Activated CD4-positive, alpha-beta T cell treated with anti-CD3 and anti-CD28 coated beads for 24 hours (primary cell): ENCODE measurements around the gene KLRG1.

ENCODE experiments used
- DNase-seq, 2 donors: peaks; one replicate each; pipeline ENCODE4 v3.0.0-alpha.2; 2020; ENCODE audit warnings: low read depth in 2 of 2

Gene KLRG1

DNA sequence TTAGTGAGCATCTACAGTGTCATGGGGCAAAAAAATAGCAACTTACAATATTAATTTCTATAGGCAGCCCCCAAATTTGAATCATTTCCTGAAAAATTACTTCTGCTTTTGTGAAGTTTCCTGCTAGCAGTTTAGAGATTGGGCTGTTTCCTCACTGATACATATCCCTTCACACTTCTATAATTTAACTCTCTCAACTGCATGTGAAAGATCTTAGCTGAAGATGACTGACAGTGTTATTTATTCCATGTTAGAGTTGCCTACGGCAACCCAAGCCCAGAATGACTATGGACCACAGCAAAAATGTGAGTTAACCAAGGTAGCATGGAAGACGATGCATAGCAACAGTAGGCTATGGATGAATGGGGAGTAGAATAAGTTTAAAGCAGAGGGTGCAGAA is at the start of gene KLRG1:
KLRG1 (plus strand) TSS at position 134 of the 400 bp plus-strand sequence; CDS start at position 224, 90 bp downstream.
- no peak for DNase-seq

DNA sequence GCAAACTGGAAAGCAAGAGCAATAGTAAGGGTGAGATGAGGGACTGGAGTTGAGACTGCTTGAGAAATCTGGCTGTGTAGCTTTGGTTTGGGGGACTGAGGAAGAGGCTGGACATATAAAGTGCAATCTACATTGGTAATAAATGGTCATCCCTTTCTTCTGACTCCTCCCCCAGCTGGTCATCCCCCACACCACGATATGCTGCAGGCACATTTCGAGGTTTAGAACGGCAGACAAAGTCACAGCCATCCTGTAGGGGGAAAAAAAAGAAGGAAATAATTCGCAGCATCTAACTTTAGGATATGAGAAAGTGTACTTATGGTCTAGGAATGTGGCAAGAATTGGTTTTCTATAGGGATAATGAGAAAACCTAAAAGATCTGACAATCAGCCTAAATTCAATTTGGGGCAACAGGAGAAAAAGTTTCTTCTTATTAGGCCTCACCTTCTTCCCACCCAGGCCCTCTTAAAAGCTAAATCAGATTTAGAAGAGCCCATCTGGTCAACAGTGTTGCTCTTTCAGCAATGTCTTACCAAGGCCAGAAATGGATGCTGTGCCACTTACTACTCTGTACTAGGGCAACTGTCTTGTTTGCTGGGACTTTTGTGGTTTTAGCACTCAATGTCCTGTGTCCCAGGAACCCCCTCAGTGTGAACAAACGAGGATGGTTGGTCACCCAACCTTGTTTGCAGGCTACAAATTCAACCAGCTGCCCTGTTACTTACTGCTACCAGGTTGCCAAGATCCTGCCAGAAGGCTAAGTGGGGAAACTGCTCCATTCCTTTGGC is 47.5 kb upstream of the KLRG1 start:
- no peak for DNase-seq

DNA sequence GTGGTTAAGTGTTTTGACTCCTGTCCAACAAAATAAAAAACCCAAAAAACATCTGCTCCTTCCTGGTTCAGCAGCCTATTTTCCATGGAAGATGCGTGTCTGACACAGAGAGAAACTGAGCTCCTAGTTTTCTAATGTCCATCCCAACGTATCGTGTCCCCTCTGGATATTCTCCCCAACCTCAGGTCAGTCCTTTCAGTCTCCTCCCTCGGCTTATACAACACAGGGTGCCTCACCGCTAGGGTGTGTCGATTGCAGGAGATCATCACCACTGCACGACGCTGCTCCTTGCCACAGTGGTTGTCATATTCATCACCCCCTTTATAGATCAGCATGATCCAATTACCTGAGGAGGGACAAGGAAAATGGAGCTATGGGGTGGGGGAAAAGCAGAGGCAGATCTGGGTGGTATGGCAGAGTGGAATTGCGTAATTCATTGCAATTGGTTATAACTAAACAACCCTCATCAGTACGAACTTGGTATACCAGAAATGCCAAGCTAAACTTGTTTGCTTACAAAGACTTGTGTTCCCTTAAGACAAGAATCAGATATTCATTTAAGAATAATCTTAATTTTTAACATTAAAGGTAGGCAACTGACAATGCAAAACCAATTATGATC is 45.7 kb upstream of the KLRG1 start:
- no peak for DNase-seq

DNA sequence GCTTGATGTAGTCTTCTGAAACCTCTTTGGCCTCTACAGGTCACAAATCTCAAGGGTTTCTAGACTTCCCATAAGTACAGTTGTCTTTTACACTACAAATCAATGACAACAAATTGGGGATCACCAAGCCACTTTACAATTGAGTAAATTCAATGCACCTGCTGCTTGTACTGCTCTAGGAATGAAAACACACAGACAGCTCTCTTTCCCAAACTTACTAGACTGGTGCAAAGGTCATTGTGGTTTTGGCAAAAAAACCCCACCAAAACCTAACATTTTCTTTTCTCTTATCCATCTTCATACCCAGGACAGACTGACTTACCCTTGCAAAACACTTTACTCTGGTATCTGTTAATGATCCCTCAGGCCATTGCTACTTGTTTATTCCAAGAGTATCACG is 42.6 kb upstream of the KLRG1 start:
- no peak for DNase-seq

DNA sequence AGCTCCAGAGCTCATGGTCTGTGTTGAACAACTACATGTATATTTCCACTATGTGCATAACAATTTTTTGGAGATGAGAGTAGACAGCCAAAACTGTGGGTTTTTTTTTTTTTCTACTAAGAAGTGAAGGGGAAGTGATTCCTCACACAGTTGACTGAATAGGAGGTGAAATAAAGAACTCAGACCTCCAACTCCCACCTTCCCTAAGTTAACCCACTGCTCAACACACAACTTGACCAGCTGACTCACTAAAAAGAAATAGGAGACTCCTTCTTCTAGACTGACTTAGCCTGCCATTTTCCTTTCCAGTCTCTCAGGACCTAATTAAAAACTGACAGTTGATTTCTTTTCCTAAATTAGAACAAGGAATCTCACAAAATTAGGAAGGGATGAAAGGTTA is 41.6 kb upstream of the KLRG1 start:
- no peak for DNase-seq

DNA sequence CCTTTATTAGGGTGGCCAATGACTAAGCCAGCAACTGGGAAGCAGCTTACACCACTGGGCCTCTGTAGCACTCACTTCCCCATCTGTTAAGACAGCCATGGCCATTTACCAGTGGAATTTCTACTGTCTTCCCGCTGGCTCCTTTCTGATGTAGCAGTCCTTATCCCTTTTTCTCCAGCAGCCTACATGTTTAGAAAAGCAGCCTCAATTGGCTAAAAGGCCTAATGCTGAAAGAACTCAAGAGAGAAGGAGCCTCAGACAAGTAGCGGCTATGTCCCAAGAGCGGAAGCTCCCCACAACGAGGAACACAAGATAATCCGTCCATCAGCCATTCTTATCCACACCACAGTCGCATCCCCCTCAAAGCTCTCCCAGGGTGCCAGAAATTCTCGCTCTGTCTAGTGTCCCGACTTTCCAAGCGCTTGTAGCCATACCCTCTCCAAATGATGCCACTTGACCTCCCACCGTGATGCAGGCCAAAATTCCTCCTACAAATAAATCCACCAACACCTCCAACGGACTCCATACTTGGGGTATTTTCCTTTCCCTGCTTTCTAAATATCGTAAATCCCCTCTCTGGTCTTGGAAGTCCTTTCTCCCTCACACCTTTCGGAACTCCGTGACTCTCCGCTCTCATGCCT is 40.5 kb upstream of the KLRG1 start:
- no peak for DNase-seq

DNA sequence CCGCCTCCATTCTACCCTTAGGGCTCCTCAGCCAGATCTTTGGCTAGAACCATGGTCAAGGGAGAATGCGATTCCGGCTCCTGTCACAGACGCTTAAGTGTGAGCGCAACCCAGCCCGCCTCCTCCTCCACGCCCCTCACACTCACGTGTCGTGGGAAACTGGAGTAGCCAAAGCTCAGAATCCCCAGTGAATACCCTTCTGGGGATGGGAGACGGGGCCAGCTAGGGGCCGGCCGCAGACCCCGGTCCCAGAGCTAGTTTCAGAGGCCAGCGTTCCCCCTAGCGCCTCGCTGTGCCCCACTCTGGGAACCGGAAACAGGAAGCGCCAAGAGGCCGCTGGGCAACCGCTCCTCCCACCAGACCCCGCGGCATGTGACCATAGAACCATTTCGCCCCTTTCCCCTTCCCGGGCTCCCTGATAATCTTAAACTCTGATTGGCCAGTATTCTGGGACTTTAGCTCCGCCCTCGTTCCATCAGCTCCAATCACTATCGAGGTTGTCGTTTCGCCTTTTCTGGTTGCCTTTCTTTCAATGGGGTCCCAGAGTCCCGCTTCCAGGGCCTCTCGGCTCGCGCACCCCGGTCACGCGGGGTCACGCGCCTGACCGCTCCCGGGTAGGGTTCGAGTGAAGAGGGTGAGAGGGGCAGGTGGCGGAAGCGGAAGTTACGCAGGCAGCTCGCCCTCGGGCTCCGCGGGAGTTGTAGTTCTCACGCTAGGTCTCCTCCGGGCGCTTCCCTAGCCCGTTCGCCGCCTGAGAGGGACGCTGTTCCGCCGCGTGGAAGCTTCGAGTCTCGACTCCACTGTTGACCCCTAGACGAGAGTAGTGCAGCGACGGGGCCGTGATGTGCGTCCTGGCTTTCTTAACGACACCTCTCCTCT is 39.8 kb upstream of the KLRG1 start, which contains the start of gene M6PR:
M6PR (minus strand) TSS at position 304 of the 879 bp plus-strand sequence. CDS start 3,241 bp downstream, outside the sequence.
- DNase-seq, result peak; percentile 79 to 84

DNA sequence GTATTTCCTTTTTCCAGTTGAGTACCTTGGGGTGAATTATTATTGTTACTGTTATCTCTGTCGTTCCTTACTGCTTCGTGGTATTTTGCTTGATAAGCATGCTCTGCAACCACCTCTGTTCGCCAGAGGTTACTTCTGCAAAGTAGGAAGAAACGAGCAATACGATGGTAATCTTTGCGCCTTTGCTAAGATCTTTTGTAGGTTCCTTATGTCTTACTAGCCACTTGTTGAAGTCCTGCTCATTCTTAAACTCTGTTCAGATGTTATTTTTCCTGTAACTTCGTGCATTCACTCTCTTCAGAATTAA is 39.2 kb upstream of the KLRG1 start:
- no peak for DNase-seq

DNA sequence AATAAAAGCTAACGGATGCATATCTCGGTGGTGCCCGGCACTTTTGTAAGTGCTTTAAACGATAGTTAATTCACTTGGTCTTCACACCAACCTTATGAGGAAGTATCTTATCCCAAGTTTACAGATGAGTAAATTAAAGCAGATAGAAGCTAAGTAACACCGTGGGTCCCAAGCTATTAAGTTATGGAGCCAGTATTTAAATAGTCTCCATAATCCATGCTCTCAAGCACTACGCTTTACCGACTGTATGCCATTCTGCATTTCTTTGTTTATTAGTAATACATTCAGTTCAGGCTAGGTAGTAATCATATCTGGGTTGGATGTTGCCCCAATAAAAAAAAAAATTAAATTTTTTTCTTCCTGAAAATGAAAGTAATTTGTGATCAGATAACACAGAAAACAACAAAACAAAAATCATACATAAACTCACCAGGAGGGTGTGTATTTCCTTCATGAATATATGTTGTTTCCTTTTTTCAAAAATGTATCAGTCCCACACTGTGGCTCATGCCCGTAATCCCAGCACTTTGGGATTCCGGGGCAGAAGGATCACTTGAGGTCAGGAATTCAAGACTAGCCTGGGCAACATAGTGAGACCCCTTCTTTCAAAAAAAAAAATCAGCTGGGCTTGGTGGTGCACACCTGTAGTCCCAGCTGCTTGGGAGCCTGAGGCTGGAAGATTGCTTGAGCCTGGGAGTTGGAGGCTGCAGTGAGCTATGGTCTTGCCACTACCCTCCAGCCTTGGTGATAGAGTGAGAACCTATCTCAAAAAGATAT is 38.5 kb upstream of the KLRG1 start:
- DNase-seq, result no peak

DNA sequence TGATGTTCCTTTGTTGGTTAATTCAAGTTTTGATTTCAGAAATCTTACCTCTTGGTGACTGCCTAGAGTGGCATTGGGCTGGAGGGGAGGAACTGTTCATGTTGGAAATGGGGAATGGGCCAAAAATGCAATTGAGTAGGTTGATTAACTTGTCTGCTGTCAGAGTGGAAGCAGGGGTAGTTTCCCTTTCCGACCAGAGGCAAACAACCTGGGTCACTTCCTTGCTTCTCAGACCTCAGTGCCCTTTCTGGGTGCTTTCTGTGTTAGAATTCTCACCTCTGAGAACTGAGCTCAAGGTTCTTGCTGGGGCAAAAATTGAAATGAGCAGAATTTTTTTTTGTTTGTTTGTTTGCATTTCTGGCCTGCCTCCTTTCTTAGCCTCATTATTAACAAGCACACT is 37.6 kb upstream of the KLRG1 start:
- no peak for DNase-seq

DNA sequence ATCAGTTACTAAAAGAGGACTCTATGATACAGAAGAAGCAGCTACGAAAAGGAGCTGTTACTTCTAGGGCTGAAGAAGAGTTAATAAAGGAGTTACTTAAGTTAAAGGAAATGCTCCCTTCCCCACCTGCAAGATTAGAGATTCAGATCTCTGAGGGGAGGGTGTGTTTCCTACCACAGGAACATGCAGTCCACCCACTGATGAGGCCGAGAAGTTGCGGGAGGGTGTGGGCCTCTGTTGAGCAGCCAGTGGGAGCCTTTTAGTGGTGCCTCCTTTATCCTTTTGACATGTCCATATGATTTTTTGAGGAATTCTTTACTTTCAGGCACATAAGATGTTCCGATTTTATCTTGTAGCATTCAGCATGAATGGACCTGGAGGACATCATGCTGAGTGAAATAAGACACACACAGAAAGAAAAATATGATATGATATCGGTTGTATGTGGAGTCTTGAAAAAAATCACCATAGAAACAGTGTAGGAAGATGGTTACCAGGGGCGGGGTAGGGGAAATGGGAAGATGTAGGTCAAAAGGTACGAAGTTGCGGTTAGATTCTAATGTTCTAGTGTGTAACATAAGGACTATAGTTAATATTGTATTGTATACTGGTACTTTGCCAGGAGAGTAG is 35.5 kb upstream of the KLRG1 start:
- peak in 1 of 2 donors; percentile 20 for DNase-seq

DNA sequence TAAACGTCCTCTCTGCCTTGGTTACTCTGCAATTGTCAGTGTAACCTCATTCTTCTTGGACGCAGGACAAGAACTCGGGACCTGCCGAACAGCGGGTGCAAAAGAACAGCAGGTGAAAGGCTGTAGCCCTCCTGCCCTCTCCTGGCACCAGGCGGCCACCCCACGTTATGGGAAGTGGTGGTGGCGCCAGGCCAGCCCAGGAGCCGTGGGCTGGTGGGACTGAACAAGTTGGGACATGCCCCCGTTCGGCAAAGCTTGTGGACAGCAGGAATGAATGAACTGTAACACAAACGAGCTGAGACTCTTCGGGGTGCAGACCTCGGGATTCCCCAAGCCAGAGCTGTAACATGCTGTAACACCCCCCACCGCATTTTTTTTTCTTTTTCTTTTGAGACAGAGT is 33.3 kb upstream of the KLRG1 start:
- no peak for DNase-seq

DNA sequence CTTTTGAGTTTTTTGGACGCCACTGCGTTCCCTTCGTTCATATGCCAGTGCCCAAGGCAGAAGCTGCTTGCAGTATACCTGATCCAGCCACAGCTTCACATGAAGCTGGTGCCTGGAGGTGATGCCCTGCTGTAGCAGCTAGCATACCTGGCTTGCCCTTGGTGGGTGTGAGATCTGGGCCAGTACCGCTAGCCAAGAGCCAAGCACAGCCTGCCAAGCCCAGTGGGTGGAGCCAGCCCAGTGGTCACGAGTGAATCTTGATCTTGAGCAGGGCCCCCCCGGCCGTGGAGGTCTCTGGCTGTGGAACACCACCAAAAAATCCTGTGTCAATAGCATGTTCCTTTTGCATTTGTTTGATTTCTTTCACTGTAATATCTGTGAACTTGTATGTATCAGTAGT is 32.6 kb upstream of the KLRG1 start:
- DNase-seq, result no peak

DNA sequence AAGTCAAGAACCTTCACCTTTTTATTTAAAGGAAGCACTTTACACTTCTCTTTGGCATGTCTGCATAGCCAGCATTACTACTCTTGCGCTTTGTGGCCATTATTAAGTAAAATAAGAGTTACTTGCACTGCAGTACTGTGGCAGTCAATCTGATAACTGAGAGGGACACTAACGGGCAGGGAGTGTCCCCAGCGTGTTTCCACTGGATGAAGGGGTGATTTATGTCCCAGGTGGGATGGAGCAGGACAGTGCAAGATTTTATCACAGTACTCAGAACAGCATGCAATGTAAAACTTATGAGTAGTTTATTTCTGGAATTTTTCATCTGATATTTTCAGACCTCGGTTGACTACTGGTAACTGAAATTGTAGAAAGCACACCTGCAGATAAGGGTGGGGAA is 31.8 kb upstream of the KLRG1 start:
- DNase-seq, result no peak

DNA sequence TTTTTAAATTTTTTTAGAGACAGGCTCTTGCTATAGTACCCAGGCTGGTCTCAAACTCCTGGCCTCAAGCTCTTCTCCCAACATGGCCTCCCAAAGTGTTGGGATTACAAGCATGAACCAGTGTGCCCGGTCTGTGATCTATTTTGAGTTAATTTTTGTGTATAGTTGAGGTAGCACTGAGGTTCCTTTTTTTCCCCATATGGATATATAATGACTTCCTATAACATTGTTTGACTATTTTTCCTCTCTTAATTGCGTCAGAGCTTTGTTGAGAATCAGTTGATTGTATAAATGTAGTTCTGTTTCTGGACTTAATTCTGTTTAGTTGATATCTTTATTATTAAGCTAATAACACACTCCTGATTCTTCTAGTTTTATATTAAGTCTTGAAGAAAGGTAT is 31.3 kb upstream of the KLRG1 start:
- DNase-seq, result no peak

DNA sequence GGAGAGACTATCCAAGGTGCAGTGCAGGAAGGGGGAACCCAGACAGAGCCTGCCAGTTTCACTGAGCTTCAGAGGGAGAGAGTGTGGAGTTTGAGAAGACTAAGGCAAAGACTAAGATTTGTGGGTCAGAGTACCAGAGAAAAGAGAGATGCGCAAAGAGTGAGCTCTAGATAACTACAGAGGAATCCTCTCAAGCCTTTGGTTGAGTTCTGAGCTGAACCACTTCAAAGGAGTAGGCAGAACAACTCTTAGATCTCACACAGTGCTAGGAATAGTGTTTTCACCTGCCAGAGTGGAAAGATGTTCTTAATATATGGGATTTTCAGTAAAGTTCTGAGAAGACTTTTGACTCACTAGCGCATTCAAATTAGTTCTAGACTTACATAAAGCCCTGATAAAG is 29.2 kb upstream of the KLRG1 start:
- no peak for DNase-seq

DNA sequence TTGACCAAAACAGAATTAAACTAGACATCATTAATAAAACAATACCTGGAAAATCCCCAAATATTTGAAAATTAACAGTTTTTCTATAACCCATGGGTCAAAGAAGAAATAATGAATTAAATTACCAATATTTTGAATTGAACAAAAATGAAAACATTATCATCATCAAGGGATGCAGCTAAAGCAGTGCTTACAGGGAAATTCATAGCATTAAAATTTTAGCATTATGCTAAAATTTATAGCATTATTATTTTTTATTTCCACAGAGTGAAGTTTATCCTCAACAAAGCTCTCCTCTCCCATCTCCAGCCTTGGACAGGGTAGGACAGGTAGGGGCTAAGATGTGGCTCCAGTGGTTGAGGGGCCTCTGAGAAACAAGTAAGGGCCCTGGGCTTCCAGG is 20.6 kb upstream of the KLRG1 start:
- DNase-seq, result no peak

DNA sequence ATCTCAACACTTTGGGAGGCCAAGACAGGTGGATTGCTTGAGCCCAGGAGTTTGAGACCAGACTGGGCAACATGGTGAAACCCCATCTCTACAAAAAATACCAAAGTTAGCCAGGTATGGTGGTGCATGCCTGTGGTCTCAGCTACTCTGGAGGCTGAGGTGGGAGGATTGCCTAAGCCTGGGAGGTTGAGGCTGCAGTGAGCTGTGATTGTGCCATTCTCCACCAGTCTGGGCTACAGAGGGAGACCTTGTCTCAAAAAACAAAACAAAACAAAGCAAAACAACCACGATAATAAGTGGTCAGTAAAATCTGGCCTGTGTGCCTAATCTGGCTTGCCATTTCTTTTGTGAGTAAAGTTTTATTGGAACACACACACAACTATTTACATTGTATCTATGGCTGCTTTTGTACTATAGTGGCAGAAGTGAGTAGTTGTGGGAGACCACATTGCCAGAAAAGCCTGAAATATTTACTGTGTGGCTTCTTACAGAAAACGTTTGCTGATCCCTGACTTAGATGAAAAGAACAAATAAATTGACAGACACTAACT is 19.4 kb upstream of the KLRG1 start:
- DNase-seq, result no peak

DNA sequence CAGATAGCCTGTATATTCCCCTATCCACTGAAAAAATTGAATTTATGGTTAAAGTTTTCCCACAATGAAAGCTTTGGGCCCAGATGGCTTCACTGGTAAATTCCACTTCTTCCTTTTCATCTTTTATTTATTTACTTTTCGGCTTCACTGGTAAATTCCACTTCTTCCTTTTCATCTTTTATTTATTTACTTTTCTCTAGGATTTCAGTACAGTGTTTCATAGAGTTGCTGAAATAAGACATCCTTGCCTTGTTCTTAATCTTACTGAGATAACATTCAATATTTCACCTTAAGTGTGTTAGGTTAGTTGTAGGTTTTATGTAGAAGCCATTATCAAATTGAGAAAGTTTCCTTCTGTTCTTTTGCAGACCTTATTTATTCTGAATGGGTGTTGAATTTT is 18.9 kb upstream of the KLRG1 start:
- DNase-seq, result no peak

DNA sequence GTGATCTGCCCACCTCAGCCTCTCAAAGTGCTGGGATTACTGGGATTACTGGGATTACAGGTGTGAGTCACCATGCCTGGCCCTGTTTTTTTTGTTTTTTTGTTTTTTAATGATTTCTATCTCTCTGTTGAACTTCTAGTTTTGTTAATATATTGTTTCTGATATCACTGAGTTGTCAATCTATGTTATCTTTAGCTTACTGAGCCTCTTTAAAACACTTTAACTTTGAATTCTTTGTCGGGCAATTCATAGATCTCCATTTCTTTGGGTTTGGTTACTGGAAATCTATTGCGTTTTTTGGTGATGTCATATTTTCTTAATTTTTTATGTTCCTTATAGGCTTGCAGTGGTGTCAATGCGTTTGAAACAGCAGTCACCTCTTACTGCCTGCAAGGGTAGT is 9.2 kb upstream of the KLRG1 start:
- no peak for DNase-seq
